Activated T-cell treated with anti-CD3 and anti-CD28 coated beads, Interleukin-2, amount 50 U/mL, for 72 hours (primary cell): ENCODE data around the gene GPATCH2. TPM values are rescaled to one million over a fixed set of nuclear protein-coding genes. Genes with fewer than 3 reads are reported as not detected.
"Not testable (repeated sequence)": the region's sequence is repeated elsewhere in the genome, so short reads cannot be mapped to it uniquely, and the experiment has no call there.

Experiments
- ATAC-seq, 2 donors: fragments of 150-1000 bp; cut with Tn5 transposase; replicated peaks in 1 of 2; 2 replicates each; pipeline ENCODE4 v1.10.0; 2021; ENCODE audit warnings: moderate library complexity in 2 of 2, mild to moderate bottlenecking in 1 of 2
- DNase-seq, 2 donors: peaks; one replicate each; pipeline ENCODE4 v3.0.0; 2021 to 2022; ENCODE audit warnings: mixed read lengths in 1 of 2
- H3K27ac Mint-ChIP-seq: one replicate; pipeline ENCODE4 v1.8.0; 2022; ENCODE audit warnings: mild to moderate bottlenecking, moderate library complexity, mixed read lengths
- H3K27me3 Mint-ChIP-seq: one replicate; pipeline ENCODE4 v1.8.0; 2022; ENCODE audit warnings: low read depth, mixed read lengths
- H3K36me3 Mint-ChIP-seq, 2 donors: one replicate each; pipeline ENCODE4 v1.8.0; 2022; ENCODE audit warnings: mixed read lengths in 2 of 2, mild to moderate bottlenecking in 1 of 2; ENCODE audit not compliant: insufficient read depth in 2 of 2
- H3K4me1 Mint-ChIP-seq: one replicate; pipeline ENCODE4 v1.8.0; 2022; ENCODE audit warnings: low read depth, mixed read lengths
- H3K4me3 Mint-ChIP-seq, 2 donors: one replicate each; pipeline ENCODE4 v1.8.0; 2022; ENCODE audit warnings: mild to moderate bottlenecking in 2 of 2, mixed read lengths in 2 of 2, moderate library complexity in 2 of 2
- H3K9me3 Mint-ChIP-seq, 2 donors: one replicate each; pipeline ENCODE4 v1.8.0; 2022; ENCODE audit warnings: mixed read lengths in 2 of 2
- total RNA-seq, 2 donors: library from RNA; stranded (reverse); gene quantifications; one replicate each; pipeline ENCODE4 v1.2.3, GENCODE V29; 2022

The GPATCH2 gene
- total RNA-seq, 2 donors from 2014 or later: 7.7 to 8.5 TPM

- ATAC-seq (no peak), DNase-seq (no peak)
- no peaks in the 10 kb centered on the region for H3K27me3 Mint-ChIP-seq
- H3K4me1 Mint-ChIP-seq: no peaks in the 10 kb centered on the region
- no peaks in the 10 kb centered on the region for H3K36me3 Mint-ChIP-seq
- H3K9me3 Mint-ChIP-seq: no peaks in the 10 kb centered on the region
- H3K4me3 Mint-ChIP-seq: no peak overlapping the region
- no peak overlapping the region for H3K27ac Mint-ChIP-seq
Observed at GRCh38 chr1:217535601-217536377, 95.1 kb downstream of the GPATCH2 start.

GRCh38 chr1:217534566-217534965 is 96.3 kb downstream of the GPATCH2 start:
- no peak for ATAC-seq
- Mint-ChIP-seq H3K4me3 (no peak overlapping the region), H3K4me1 (no peaks in the 10 kb centered on the region), H3K9me3 (no peaks in the 10 kb centered on the region), H3K36me3 (no peaks in the 10 kb centered on the region), H3K27me3 (no peaks in the 10 kb centered on the region), H3K27ac (no peak overlapping the region)
- DNase-seq: no peak

- Mint-ChIP-seq H3K4me1 (no peaks in the 10 kb centered on the region), H3K4me3 (no peak overlapping the region), H3K36me3 (no peaks in the 10 kb centered on the region), H3K9me3 (no peaks in the 10 kb centered on the region), H3K27me3 (no peaks in the 10 kb centered on the region), H3K27ac (no peak overlapping the region)
- ATAC-seq: no peak
- no peak for DNase-seq
Observed at GRCh38 chr1:217528271-217528670, 102.6 kb downstream of the GPATCH2 start.

- Mint-ChIP-seq H3K36me3 (no peaks in the 10 kb centered on the region), H3K4me1 (no peaks in the 10 kb centered on the region), H3K27ac (no peak overlapping the region), H3K27me3 (no peaks in the 10 kb centered on the region), H3K9me3 (no peaks in the 10 kb centered on the region), H3K4me3 (no peak overlapping the region)
- DNase-seq (no peak), ATAC-seq (no peak)
Observed at GRCh38 chr1:217527151-217527550, 103.7 kb downstream of the GPATCH2 start.

GRCh38 chr1:217526636-217527035 is 104.3 kb downstream of the GPATCH2 start:
- DNase-seq: no peak
- no peak overlapping the region for H3K27ac Mint-ChIP-seq
- no peaks in the 10 kb centered on the region for H3K4me1 Mint-ChIP-seq
- no peaks in the 10 kb centered on the region for H3K36me3 Mint-ChIP-seq
- no peak overlapping the region for H3K4me3 Mint-ChIP-seq
- H3K27me3 Mint-ChIP-seq: no peaks in the 10 kb centered on the region
- ATAC-seq: no peak
- H3K9me3 Mint-ChIP-seq: no peaks in the 10 kb centered on the region

GRCh38 chr1:217525773-217526490 is 105.0 kb downstream of the GPATCH2 start:
- ATAC-seq (no peak), DNase-seq (no peak)
- Mint-ChIP-seq H3K27ac (no peak overlapping the region), H3K27me3 (no peaks in the 10 kb centered on the region), H3K4me3 (no peak overlapping the region), H3K4me1 (no peaks in the 10 kb centered on the region), H3K9me3 (no peaks in the 10 kb centered on the region), H3K36me3 (no peaks in the 10 kb centered on the region)

- Mint-ChIP-seq H3K4me1 (no peaks in the 10 kb centered on the region), H3K27ac (no peak overlapping the region), H3K4me3 (no peak overlapping the region), H3K9me3 (no peaks in the 10 kb centered on the region), H3K27me3 (no peaks in the 10 kb centered on the region), H3K36me3 (no peaks in the 10 kb centered on the region)
- ATAC-seq (no peak), DNase-seq (no peak)
Observed at GRCh38 chr1:217524787-217525520, 105.9 kb downstream of the GPATCH2 start.

GRCh38 chr1:217523921-217524320 is 107.0 kb downstream of the GPATCH2 start:
- H3K4me1 Mint-ChIP-seq, H3K9me3 Mint-ChIP-seq, H3K27me3 Mint-ChIP-seq, DNase-seq, H3K36me3 Mint-ChIP-seq, H3K27ac Mint-ChIP-seq, H3K4me3 Mint-ChIP-seq, ATAC-seq: not testable (repeated sequence)

- ATAC-seq (no peak), DNase-seq (no peak)
- no peaks in the 10 kb centered on the region for H3K36me3 Mint-ChIP-seq
- H3K27ac Mint-ChIP-seq: no peak overlapping the region
- no peaks in the 10 kb centered on the region for H3K27me3 Mint-ChIP-seq
- no peaks in the 10 kb centered on the region for H3K9me3 Mint-ChIP-seq
- H3K4me3 Mint-ChIP-seq: no peak overlapping the region
- H3K4me1 Mint-ChIP-seq: no peaks in the 10 kb centered on the region
Observed at GRCh38 chr1:217522277-217522676, 108.6 kb downstream of the GPATCH2 start.

GRCh38 chr1:217521317-217521716 is 109.6 kb downstream of the GPATCH2 start:
- no peaks in the 10 kb centered on the region for H3K9me3 Mint-ChIP-seq
- no peak for ATAC-seq
- H3K4me1 Mint-ChIP-seq: no peaks in the 10 kb centered on the region
- H3K36me3 Mint-ChIP-seq: no peaks in the 10 kb centered on the region
- DNase-seq: no peak
- H3K27me3 Mint-ChIP-seq: no peaks in the 10 kb centered on the region
- H3K27ac Mint-ChIP-seq: no peak overlapping the region
- no peak overlapping the region for H3K4me3 Mint-ChIP-seq

GRCh38 chr1:217506878-217507277 is 124.0 kb downstream of the GPATCH2 start:
- DNase-seq (no peak), ATAC-seq (peak in 1 of 2 donors; percentile 53)
- H3K4me1 Mint-ChIP-seq: no peaks in the 10 kb centered on the region
- H3K27me3 Mint-ChIP-seq: no peaks in the 10 kb centered on the region
- peaks cover 0 to 1% of the 10 kb centered on the region in 2 donors for H3K9me3 Mint-ChIP-seq
- peaks cover 0 to 4% of the 10 kb centered on the region in 2 donors for H3K36me3 Mint-ChIP-seq
- H3K27ac Mint-ChIP-seq: no peak overlapping the region
- H3K4me3 Mint-ChIP-seq: no peak overlapping the region

GRCh38 chr1:217498209-217498608 is 132.7 kb downstream of the GPATCH2 start:
- no peak for DNase-seq

GRCh38 chr1:217495249-217495648 is 135.6 kb downstream of the GPATCH2 start:
- Mint-ChIP-seq H3K27me3 (no peaks in the 10 kb centered on the region), H3K27ac (no peak overlapping the region), H3K4me3 (peak overlapping the region in 1 of 2 donors; percentile 30), H3K36me3 (peaks cover 3% of the 10 kb centered on the region in 2 donors), H3K9me3 (no peaks in the 10 kb centered on the region), H3K4me1 (peaks cover 13% of the 10 kb centered on the region)
- ATAC-seq (peak; percentile 64 to 71), DNase-seq (no peak)

More at GRCh38 chr1:217498209-217498608, 132.7 kb downstream of the GPATCH2 start:
- Mint-ChIP-seq H3K4me1 (peaks cover 13% of the 10 kb centered on the region), H3K36me3 (peaks cover 2 to 4% of the 10 kb centered on the region in 2 donors), H3K9me3 (no peaks in the 10 kb centered on the region), H3K27ac (no peak overlapping the region), H3K27me3 (no peaks in the 10 kb centered on the region), H3K4me3 (no peak overlapping the region)
- ATAC-seq: no peak
